ENCODE results near the gene GGCX. TPM values are rescaled to one million over a fixed set of nuclear protein-coding genes. Genes with fewer than 3 reads are reported as not detected.
"Not testable (repeated sequence)": the region's sequence is repeated elsewhere in the genome, so short reads cannot be mapped to it uniquely, and the experiment has no call there.

Gene GGCX
- polyA plus RNA-seq, 1 donor from 2014 or later: 16.1 TPM

DNA sequence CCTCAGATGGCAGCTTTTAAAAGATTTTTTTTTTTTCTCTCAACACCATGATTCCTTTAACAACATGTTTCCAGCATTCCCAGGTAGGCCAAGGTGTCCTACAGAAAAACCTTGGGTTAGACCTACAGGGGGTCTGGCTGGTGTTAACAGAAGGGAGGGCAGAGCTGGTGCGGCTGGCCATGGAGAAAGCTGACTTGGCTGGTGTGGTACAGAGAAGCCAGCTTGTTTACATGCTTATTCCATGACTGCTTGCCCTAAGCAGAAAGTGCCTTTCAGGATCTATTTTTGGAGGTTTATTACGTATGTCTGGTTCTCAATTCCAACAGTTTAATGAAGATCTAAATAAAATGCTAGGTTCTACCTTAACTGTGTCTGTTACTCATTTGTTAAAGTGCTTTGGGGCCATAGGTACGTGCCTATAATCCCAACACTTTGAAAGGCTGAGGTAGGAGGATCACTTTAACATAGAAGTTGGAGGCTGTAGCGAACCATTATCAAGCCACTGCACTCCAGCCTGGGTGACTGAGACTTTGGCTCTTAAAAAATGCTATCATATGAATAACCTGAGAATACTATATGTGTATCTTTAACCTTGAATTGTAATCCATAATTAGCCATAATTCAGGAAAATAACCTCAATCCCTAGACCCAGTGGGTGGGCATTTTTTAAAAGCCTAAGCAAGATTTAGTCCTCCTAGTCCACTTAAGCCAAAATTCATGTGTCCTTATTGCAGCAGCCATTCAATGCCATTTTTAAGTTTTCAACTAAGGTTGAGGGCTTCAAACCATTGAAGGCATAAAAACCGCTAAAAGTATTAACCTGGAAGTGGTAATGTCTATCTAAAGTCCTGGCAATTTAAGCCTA is 16.1 kb downstream of the GGCX start:
- H3K27me3 Mint-ChIP-seq, H3K4me3 Mint-ChIP-seq, H3K9me3 Mint-ChIP-seq, H3K36me3 Mint-ChIP-seq: not testable (repeated sequence)
- H3K27ac Mint-ChIP-seq: peak overlapping the region in 1 of 3 donors; percentile 31
- peaks cover 17 to 24% (median 17%) of the 10 kb centered on the region in 3 donors for H3K4me1 Mint-ChIP-seq

DNA sequence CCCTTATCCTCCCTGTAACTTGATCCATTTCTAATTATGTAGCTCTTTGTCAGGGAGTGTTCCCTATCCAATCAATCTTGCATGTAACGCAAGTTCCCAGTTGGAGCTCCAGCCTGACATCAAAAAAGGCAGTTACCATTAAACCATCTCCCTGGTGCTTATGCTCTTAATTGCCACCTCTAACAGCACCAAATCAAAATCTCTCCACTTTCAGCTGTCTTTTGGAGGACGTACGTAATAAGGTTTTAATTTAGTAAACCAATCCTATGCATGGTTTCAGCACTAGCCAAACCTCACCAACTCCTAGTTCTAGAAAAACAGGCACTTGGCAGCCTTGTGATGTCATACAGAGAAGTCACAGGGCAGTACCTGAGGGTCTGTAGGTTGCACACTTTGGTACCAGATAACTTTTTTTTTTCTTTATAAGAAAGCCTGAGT is 17.0 kb downstream of the GGCX start:
- peaks cover 17 to 28% (median 19%) of the 10 kb centered on the region in 3 donors for H3K4me1 Mint-ChIP-seq
- not testable (repeated sequence) for H3K27ac Mint-ChIP-seq, H3K27me3 Mint-ChIP-seq, H3K36me3 Mint-ChIP-seq, H3K9me3 Mint-ChIP-seq, H3K4me3 Mint-ChIP-seq

DNA sequence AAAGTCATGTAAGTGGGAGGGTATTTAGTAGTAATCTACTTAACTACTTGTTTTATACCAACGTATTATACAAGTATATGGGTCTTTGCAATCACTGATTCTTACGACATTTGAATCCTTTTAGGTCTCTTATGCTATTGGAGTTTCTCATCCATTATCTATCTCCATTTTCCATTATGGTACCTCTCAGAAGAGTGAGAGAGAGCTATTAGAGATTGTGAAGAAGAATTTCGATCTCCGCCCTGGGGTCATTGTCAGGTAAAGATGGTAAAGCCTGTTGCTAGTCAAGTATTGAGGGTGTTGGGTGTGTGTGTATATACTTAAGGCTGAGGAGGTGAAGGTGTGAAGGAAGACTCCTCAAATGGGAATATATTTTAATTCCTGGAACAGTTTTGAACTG is 18.5 kb downstream of the GGCX start:
- H3K4me3 Mint-ChIP-seq: peak overlapping the region in 2 of 4 donors; percentile 28 to 74
- H3K36me3 Mint-ChIP-seq: peaks cover 3% of the 10 kb centered on the region
- peak overlapping the region in 1 of 3 donors; percentile 57 for H3K27ac Mint-ChIP-seq

DNA sequence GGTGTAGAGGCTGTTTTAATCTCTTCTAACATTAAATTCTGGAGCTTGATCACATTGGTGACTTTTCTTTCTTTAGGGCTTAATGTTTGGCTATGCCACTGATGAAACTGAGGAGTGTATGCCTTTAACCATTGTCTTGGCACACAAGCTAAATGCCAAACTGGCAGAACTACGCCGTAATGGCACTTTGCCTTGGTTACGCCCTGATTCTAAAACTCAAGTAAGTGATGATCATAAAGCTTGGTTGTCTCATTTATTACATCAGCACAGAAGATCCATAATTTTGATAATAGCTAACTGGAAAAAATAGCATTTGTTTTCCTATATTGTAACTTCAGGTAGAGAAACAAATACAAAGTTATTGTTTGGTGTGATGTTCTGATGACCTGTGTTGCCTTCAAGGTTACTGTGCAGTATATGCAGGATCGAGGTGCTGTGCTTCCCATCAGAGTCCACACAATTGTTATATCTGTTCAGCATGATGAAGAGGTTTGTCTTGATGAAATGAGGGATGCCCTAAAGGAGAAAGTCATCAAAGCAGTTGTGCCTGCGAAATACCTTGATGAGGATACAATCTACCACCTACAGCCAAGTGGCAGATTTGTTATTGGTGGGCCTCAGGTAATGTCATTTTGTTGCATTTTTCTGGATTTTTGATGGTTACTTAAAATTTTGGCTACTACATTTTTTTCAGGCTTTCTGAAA is 19.4 kb downstream of the GGCX start:
- Mint-ChIP-seq H3K4me3 (peak overlapping the region in 2 of 4 donors; percentile 39 to 74), H3K36me3 (peaks cover 3% of the 10 kb centered on the region), H3K27me3 (no peaks in the 10 kb centered on the region), H3K9me3 (no peaks in the 10 kb centered on the region), H3K27ac (peak overlapping the region in 2 of 3 donors; percentile 57 to 79), H3K4me1 (peaks cover 21 to 35% (median 25%) of the 10 kb centered on the region in 3 donors)

More for the DNA sequence above, 18.5 kb downstream of the GGCX start:
- Mint-ChIP-seq H3K27me3 (no peaks in the 10 kb centered on the region), H3K4me1 (peaks cover 17 to 31% (median 22%) of the 10 kb centered on the region in 3 donors), H3K9me3 (no peaks in the 10 kb centered on the region)

DNA sequence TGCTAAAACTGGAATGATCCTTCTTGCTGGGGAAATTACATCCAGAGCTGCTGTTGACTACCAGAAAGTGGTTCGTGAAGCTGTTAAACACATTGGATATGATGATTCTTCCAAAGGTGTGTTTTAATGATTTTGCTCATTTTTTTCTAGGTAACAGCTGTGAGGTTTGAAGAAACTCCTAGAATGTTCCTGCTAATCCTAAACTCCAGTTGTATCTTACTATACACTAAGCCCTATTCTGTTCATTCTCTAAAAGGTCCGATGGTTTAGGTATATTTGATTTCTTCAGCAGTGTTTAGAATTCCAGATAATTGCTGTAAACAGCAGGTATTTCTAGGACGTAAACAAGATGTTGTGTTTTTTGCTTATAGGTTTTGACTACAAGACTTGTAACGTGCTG is 20.0 kb downstream of the GGCX start:
- Mint-ChIP-seq H3K27ac (peak overlapping the region in 2 of 3 donors; percentile 94 to 95), H3K27me3 (no peaks in the 10 kb centered on the region), H3K4me1 (peaks cover 21 to 35% (median 25%) of the 10 kb centered on the region in 3 donors), H3K9me3 (peaks cover 0 to under 1% (median 0%) of the 10 kb centered on the region in 3 donors), H3K36me3 (peaks cover 3% of the 10 kb centered on the region), H3K4me3 (peak overlapping the region in 3 of 4 donors; percentile 7 to 97 (median 74))

DNA sequence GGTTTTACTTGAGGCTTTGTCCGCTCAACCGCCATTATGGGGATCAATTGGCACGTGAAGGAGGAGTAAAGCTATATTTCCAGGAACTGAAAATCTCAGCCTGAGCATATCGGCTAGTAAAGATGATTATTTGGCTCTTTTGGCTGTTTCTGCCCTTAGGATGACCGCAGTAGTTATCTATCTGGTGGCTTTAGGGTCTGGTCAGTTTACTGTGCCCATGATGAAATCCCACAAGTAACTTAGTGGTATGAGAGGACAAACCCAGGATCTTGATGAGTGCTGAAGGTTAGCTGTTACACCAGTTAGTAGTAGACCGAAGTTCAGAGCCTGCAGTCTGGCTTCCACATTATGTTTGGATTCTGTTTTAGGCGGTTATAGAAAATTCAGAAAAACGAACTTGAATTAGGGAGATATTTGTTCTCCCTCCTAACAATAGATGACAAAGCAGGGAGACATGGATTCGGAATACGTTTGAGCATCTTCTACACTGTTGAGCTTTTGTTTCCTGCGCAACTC is 21.1 kb downstream of the GGCX start:
- Mint-ChIP-seq H3K36me3 (peaks cover 3% of the 10 kb centered on the region), H3K9me3 (peaks cover 0 to 2% (median 0%) of the 10 kb centered on the region in 3 donors), H3K4me3 (peak overlapping the region; percentile 94 to 98 (median 96)), H3K4me1 (peaks cover 21 to 35% (median 25%) of the 10 kb centered on the region in 3 donors), H3K27me3 (no peaks in the 10 kb centered on the region), H3K27ac (peak overlapping the region; percentile 94 to 95 (median 94))

DNA sequence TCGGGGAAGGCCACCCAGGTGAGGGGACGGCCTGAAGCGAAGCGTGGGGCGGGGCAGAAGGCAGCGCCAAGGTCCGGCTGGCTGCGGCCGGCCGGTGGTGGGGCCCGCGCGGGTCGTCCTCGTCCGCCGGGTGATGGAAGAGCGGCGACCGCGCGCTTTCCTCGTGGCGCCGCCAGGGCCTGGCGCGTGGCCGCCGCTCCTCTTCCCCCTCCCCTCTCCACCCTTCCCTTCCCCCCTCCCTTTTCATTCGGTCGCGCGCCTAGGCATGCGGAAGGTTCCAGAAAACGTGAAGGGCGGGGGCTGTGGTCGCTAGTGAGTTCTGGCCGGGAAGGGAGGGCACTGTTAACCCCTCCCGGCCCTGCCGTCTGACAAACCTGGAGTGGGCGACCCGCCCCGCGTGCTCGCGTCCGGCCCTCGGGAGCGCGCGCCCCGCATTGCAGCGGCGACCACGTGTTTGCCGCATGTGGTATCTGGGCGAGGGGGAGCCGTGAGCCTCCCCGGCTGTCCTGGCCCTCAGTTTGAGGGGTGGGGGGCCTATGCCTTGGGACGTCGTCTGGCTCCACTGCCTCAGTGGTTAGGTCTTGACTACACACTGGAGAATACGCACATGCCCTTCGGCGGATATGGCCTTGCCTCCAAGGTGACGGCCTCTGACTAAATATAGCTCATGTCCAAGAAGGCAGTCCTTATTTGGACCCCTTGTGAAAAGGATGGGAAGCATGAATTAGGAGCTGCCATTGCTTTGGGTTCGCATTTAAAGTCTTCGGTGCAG is 21.7 kb downstream of the GGCX start:
- Mint-ChIP-seq H3K36me3 (peaks cover 3% of the 10 kb centered on the region), H3K4me1 (peaks cover 24 to 35% (median 25%) of the 10 kb centered on the region in 3 donors)

DNA sequence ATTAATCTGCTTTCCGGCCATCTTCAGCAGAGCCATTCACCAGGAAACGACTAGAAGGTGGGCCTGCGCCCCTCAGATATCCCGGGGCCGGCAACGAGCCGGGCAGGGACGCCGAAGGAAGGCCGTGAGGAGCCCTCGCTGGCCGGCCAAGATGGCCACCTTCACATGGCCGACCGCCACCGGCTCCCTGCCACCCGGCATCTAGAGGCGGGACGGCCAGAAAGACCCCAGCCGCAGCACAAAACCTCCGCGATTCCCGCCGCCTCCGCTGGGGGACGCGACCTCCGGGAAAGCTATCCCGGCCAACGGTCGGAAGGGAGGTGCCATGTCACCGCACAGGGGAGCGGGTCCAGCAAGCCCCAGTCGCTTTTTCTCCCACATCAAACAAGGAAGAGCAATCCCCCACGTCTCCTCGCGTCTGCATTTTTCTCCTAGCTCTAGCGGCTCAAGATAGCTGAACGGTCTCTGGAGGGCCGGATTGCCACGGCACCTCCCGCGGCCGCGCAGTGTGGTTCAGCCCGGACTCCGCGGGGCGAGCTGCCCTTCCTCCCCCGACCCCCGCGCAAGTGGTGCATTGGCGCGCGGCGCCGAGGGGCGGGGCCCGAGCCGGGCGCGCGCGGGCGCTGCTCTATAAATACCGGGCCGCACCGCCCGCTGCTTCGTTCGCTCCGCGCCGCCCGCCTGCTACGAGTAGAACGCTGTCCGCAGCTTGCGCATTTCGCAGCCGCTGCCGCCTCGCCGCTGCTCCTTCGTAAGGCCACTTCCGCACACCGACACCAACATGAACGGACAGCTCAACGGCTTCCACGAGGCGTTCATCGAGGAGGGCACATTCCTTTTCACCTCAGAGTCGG is 22.6 kb downstream of the GGCX start, which contains the start of gene MAT2A:
TSS of gene MAT2A (plus strand) at position 662 of the 854 bp plus-strand sequence. CDS start at position 782, 120 bp downstream.
- Mint-ChIP-seq H3K4me1 (peaks cover 24 to 34% (median 25%) of the 10 kb centered on the region in 3 donors), H3K9me3 (peaks cover 0 to 2% (median 0%) of the 10 kb centered on the region in 3 donors), H3K4me3 (peak within 1 kb of the TSS; percentile 94 to 98 (median 96)), H3K36me3 (peaks cover 3% of the 10 kb centered on the region), H3K27me3 (no peaks in the 10 kb centered on the region), H3K27ac (peak within 1 kb of the TSS; percentile 94 to 98 (median 95))

More for the DNA sequence above, 21.7 kb downstream of the GGCX start:
- H3K9me3 Mint-ChIP-seq: peaks cover 0 to 2% (median 0%) of the 10 kb centered on the region in 3 donors
- no peaks in the 10 kb centered on the region for H3K27me3 Mint-ChIP-seq
- H3K27ac Mint-ChIP-seq: peak overlapping the region; percentile 94 to 98 (median 95)
- H3K4me3 Mint-ChIP-seq: peak overlapping the region; percentile 94 to 98 (median 96)

DNA sequence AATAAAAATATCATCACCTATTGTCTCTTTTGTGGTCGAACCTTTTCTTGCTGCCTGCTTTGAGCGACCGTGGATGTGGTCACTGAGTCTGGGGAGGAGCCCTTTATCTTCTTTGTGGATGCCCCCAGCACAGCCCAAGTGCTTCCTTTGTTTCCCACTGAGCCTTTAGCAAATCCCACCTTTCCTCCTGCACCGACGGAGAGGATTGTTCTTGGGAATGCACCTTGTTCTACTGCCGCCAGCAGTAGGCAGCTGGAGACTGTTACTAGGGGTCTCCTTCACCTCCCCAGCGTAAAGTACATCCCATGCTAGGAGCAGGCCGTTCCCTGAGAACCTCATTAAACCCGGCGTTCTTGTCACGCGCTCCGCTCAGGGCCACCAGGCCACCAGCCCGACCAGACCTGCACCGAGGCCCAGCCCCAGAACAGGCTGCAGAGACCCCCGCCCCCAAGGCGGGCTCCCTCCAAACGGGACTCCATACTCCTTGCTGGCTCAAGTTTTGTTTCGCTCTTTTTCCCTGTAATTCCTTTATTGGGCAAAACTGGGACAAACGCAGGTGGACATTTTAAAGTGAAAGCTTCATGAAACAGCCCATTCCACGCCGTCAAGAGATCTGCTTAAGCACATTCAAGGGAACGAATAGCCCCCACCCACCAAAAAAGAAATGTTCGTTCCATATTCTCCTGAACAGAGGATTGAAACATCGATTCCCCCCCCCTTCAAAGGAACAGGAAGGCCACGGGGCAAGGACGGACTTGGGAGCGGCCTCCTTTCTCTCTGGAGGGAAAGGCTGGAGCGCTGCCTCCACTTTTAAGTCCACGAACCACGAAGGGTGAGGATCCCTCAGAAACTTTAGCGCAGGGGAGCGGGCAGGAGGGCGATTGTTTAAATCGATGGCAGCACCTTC is 23.4 kb downstream of the GGCX start:
- Mint-ChIP-seq H3K36me3 (peaks cover 3% of the 10 kb centered on the region), H3K4me1 (peaks cover 21 to 33% (median 23%) of the 10 kb centered on the region in 3 donors), H3K27me3 (no peaks in the 10 kb centered on the region), H3K27ac (peak overlapping the region; percentile 93 to 98 (median 95)), H3K4me3 (peak overlapping the region; percentile 94 to 98 (median 96)), H3K9me3 (peaks cover 0 to 2% (median 0%) of the 10 kb centered on the region in 3 donors)

DNA sequence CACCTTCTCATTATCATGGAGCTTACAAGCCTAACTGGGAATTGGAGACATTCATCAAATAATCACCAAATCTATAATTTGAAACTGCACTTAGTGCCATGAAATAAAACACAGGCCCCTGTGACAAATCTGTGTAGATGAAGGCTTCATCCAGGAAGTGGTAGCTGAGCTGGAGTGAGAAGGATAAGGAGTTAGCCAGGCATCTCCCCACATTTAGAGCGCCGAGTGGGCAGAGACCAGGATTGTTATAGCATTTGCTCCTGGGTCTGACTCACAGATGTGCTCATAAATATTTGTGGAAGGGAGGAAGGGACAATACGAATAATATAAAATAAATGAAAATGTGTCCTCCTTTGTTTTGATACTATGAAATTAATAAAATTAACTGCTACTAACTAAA is 24.8 kb downstream of the GGCX start:
- Mint-ChIP-seq H3K4me1 (peaks cover 16 to 23% (median 20%) of the 10 kb centered on the region in 3 donors), H3K4me3 (peak overlapping the region in 1 of 4 donors; percentile 95), H3K27me3 (no peaks in the 10 kb centered on the region), H3K36me3 (peaks cover 2% of the 10 kb centered on the region), H3K9me3 (peaks cover 0 to 2% (median 0%) of the 10 kb centered on the region in 3 donors), H3K27ac (peak overlapping the region in 2 of 3 donors; percentile 76 to 95)

DNA sequence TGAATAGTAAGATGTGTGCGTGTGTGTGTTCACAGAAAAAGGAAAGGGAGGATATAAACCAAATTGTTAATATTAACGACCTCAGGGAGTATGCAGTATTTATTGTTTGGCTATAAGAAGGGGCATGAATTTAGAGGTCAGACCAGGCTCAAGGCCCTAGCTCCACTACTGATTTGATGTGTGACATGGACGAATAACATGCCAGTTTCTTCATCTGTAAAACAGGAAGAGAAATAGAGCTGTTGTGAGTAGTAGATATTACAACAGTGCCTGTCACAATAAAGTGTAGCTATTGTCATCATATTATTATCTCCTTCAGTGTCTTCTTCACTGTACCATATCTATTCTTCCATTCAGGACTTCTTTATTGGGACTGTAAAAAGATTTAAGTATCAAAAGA is 26.4 kb downstream of the GGCX start:
- no peak overlapping the region for H3K27ac Mint-ChIP-seq

DNA sequence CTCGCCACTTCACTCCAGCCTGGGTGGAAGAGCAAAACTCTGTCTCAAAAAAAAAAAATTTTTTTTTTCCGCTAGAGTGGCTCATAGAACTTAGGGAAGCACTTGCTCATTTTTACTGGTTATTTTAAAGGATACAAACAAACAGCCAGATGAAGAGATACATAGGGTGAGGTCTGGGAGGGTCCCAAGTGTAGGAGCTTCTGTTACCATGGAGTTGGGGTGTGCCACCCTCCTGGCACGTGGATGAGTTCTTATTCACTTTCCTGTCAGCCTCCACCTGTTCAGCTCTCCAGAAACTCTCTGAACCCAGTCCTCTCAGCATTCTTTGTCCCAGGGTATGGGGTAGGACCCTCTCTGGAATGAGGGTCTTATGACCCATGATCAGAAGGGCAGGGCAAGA is 27.2 kb downstream of the GGCX start:
- H3K4me3 Mint-ChIP-seq: peak overlapping the region in 1 of 4 donors; percentile 49
- H3K9me3 Mint-ChIP-seq: peaks cover 0 to 2% (median 0%) of the 10 kb centered on the region in 3 donors
- H3K4me1 Mint-ChIP-seq: peaks cover 7 to 8% (median 7%) of the 10 kb centered on the region in 3 donors
- no peak overlapping the region for H3K27ac Mint-ChIP-seq
- no peaks in the 10 kb centered on the region for H3K36me3 Mint-ChIP-seq
- H3K27me3 Mint-ChIP-seq: peaks cover 2% of the 10 kb centered on the region

More for the DNA sequence above, 26.4 kb downstream of the GGCX start:
- H3K9me3 Mint-ChIP-seq: peaks cover 0 to 2% (median 0%) of the 10 kb centered on the region in 3 donors
- H3K4me3 Mint-ChIP-seq: peak overlapping the region in 1 of 4 donors; percentile 49
- peaks cover 2% of the 10 kb centered on the region for H3K27me3 Mint-ChIP-seq
- H3K36me3 Mint-ChIP-seq: no peaks in the 10 kb centered on the region
- H3K4me1 Mint-ChIP-seq: peaks cover 7 to 8% (median 8%) of the 10 kb centered on the region in 3 donors

Measured in IgD-negative memory B cell (primary cell).